ENCODE data around the gene RASGRP2. TPM values are rescaled to one million over a fixed set of nuclear protein-coding genes. Genes with fewer than 3 reads are reported as not detected.
A peak's percentile ranks its signal among the peaks of the same experiment; 100 is the strongest.

RASGRP2 gene
- total and polyA plus RNA-seq, 2 donors (not counting 3 experiments of a cell fraction or from before 2014, with no cell fraction given), result 1.2 to 2.3 TPM

- H3K4me2 ChIP-seq (ENCODE audit: insufficient read depth, low read length), result peak within 1 kb of the TSS; percentile 59
- peak within 1 kb of the TSS; percentile 15 to 44 (median 30) for H3K4me3 ChIP-seq (replicated peaks in 1 of 3; ENCODE audit: insufficient read depth in 1 of 3, low read depth in 1 of 3, low read length in 3 of 3)
- H4K20me1 ChIP-seq (replicated peaks; ENCODE audit: control insufficient read depth, extremely low read depth, insufficient read depth, low read length), result no peaks in the 10 kb centered on the region
- POLR2A ChIA-PET, result no interaction called here
- CTCF ChIA-PET, result interaction anchor here (1.2 to 2.1 kb wide), 2 partner anchors 21 to 35 kb away, joined by 3 to 19 read pairs; no protein-coding TSS in a partner anchor
- H3K79me2 ChIP-seq (ENCODE audit: control insufficient read depth, insufficient read depth, low read length), result no peaks in the 10 kb centered on the region
- peak within 1 kb of the TSS; percentile 32 for H3K9ac ChIP-seq (replicated peaks; ENCODE audit: extremely low read depth, insufficient read depth, low read length)
- no peaks in the 10 kb centered on the region for H3K36me3 ChIP-seq (ENCODE audit: control insufficient read depth in 2 of 2, extremely low read depth in 1 of 2, insufficient read depth in 2 of 2, low read length in 2 of 2)
- no peaks in the 10 kb centered on the region for H3K9me3 ChIP-seq (replicated peaks; ENCODE audit: control insufficient read depth, insufficient read depth, low read length)
- H2AFZ ChIP-seq (ENCODE audit: low read depth, low read length), result peak within 1 kb of the TSS; percentile 92
- no peaks in the 10 kb centered on the region for H3K9me1 ChIP-seq (replicated peaks; ENCODE audit: control insufficient read depth, extremely low read depth, insufficient read depth, low read length)
- FAIRE-seq, result peak; percentile 82
- H3K27me3 ChIP-seq (ENCODE audit: control insufficient read depth in 2 of 2, insufficient read depth in 2 of 2, low read length in 2 of 2), result peaks cover 15 to 16% of the 10 kb centered on the region in 2 experiments
- intact Hi-C loops (cut with micrococcal nuclease) (loop anchor here (1.0 kb wide), 2 partner anchors 35 to 274 kb away; no protein-coding TSS in a partner anchor), dilution Hi-C loops (cut with MboI; ENCODE audit: extremely low pct_ligation_motif_present, low sequenced_read_pairs) (no loop called here)
- no peak within 1 kb of the TSS for H3K27ac ChIP-seq (ENCODE audit: insufficient read depth, low read depth, low read length)
- no TSS peak for BruUV-seq (replicated peaks)
- TF ChIP-seq MYC (IDR thresholded peaks at IDR 0.05; ENCODE audit: low read depth, low read length), result no peak
- TF ChIP-seq, protein P1, sequence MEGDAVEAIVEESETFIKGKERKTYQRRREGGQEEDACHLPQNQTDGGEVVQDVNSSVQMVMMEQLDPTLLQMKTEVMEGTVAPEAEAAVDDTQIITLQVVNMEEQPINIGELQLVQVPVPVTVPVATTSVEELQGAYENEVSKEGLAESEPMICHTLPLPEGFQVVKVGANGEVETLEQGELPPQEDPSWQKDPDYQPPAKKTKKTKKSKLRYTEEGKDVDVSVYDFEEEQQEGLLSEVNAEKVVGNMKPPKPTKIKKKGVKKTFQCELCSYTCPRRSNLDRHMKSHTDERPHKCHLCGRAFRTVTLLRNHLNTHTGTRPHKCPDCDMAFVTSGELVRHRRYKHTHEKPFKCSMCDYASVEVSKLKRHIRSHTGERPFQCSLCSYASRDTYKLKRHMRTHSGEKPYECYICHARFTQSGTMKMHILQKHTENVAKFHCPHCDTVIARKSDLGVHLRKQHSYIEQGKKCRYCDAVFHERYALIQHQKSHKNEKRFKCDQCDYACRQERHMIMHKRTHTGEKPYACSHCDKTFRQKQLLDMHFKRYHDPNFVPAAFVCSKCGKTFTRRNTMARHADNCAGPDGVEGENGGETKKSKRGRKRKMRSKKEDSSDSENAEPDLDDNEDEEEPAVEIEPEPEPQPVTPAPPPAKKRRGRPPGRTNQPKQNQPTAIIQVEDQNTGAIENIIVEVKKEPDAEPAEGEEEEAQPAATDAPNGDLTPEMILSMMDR (IDR thresholded peaks at IDR 0.05; ENCODE audit: extremely low read depth in 1 of 2, insufficient read depth in 1 of 2, low read depth in 1 of 2, low read length in 2 of 2), result peak; percentile 97
- DNase-seq (ENCODE audit: low read depth, low spot score), result peak; percentile 80
- H3K4me1 ChIP-seq (ENCODE audit: control insufficient read depth, extremely low read depth, insufficient read depth, low read length), result no peaks in the 10 kb centered on the region
Measured at GRCh38 chr11:64723117-64723906, 20.6 kb downstream of the RASGRP2 start, which contains the start of gene NRXN2. Gene NRXN2, minus strand, starts transcription at chr11:64723197. Its CDS starts 9,498 bp downstream, at chr11:64713699.
